ENCODE data around the gene NFAT5.

DNA sequence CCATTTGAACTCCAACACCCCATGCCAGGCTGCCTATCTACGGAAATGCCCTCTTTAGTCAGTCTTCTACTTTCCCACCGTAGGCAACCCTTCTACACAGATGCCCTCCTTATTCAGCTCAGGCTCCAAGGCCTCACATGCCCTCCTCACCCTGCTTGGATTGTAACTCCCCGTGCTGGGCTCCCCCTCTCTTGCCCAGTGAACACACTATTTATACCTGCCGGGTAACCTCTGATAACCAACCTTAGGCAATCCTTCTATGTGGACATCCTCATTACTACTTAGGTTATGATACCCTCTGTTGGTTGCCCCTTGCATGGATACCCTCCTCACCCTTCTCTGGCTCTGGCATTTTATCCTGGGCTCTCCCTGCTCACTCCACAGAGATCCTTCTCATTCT, 50.3 kb downstream of the NFAT5 start:
- TF ChIP-seq, protein P1, sequence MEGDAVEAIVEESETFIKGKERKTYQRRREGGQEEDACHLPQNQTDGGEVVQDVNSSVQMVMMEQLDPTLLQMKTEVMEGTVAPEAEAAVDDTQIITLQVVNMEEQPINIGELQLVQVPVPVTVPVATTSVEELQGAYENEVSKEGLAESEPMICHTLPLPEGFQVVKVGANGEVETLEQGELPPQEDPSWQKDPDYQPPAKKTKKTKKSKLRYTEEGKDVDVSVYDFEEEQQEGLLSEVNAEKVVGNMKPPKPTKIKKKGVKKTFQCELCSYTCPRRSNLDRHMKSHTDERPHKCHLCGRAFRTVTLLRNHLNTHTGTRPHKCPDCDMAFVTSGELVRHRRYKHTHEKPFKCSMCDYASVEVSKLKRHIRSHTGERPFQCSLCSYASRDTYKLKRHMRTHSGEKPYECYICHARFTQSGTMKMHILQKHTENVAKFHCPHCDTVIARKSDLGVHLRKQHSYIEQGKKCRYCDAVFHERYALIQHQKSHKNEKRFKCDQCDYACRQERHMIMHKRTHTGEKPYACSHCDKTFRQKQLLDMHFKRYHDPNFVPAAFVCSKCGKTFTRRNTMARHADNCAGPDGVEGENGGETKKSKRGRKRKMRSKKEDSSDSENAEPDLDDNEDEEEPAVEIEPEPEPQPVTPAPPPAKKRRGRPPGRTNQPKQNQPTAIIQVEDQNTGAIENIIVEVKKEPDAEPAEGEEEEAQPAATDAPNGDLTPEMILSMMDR (conservative IDR thresholded peaks at IDR 0.05; ENCODE audit: low read depth, low read length) = no peak
- no peak for TF ChIP-seq EZH2 (IDR thresholded peaks at IDR 0.05; ENCODE audit: borderline replicate concordance, low read depth, low read length, poor library complexity, severe bottlenecking)

Data from A673 (cell line).